Chondrocyte (in vitro differentiated cells): ENCODE data around the gene PRSS36. TPM values are rescaled to one million over a fixed set of nuclear protein-coding genes. Genes with fewer than 3 reads are reported as not detected.
A peak's percentile ranks its signal among the peaks of the same experiment; 100 is the strongest.
"Not testable (repeated sequence)": the region's sequence is repeated elsewhere in the genome, so short reads cannot be mapped to it uniquely, and the experiment has no call there.

Source experiments
- DNase-seq: peaks from one replicate; pipeline ENCODE4 v3.0.0; 2021; ENCODE audit warnings: mixed read lengths, low spot score
- H3K27ac Mint-ChIP-seq: one replicate; pipeline ENCODE4 v1.8.0; 2021; ENCODE audit warnings: mild to moderate bottlenecking, moderate library complexity, mixed read lengths; ENCODE audit not compliant: unreplicated experiment
- H3K27me3 Mint-ChIP-seq: 2 replicates; pipeline ENCODE4 v1.8.0; 2021; ENCODE audit warnings: low read depth, mixed read lengths
- H3K36me3 Mint-ChIP-seq: 2 replicates; pipeline ENCODE4 v1.8.0; 2021; ENCODE audit warnings: low read depth, mixed read lengths
- H3K4me1 Mint-ChIP-seq: 2 replicates; pipeline ENCODE4 v1.8.0; 2021; ENCODE audit warnings: low read depth, mild to moderate bottlenecking, mixed read lengths
- H3K4me3 Mint-ChIP-seq: one replicate; pipeline ENCODE4 v1.8.0; 2021; ENCODE audit warnings: mild to moderate bottlenecking, moderate library complexity, mixed read lengths; ENCODE audit not compliant: unreplicated experiment
- H3K9me3 Mint-ChIP-seq: 2 replicates; pipeline ENCODE4 v1.8.0; 2021; ENCODE audit warnings: low read depth, mixed read lengths
- total RNA-seq: library from RNA; stranded (reverse); gene quantifications from 3 replicates; pipeline ENCODE4 v1.2.1, GENCODE V29; 2021
- TF ChIP-seq, protein P1 (sequence below): fragments of 200-600 bp; sonication (generic); IDR thresholded peaks from 2 replicates; pipeline ENCODE4 v1.5.0; 2021; ENCODE audit warnings: antibody characterized with exemption, mild to moderate bottlenecking, moderate library complexity

PRSS36 gene
- total RNA-seq, 1 donor from 2014 or later = 0.35 TPM

DNA sequence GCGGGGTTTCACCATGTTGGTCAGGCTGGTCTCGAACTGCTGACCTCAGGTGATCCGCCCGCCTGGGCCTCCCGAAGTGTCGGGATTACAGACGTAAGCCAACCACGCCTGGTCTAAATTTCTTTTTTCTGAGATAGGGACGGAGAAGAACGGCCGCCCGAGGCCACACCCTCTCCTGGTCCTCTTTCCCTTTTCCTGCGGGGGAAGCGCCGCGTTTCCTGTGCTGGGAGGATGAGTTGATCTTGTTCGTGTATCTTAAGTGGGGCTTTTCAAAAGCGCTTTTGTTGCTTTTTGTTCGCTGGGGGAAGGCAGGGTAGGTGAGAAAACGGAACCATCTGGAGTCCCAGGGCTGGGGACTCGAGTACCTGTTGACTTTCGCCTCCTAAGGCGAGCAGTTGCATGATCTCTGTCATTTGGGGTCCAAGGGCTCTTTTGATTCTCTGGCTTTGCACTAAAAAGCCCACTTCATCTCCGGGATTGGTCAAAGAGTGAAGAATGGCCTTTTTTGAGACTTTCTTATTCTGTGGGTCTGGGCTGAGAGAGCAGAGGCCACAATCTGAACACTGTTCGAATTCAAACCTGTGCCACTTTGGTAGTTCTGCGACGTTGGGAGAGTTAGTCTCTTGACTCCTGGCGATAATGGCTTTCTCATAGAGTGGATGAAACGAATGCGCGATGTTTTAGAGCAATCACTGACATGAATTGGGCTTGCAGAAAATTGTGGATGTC lies 31.4 kb upstream of the PRSS36 start:
- Mint-ChIP-seq H3K27me3 (no peaks in the 10 kb centered on the region), H3K4me1 (peaks cover 51% of the 10 kb centered on the region), H3K4me3 (peak overlapping the region; percentile 96), H3K36me3 (peaks cover 36% of the 10 kb centered on the region), H3K27ac (peak overlapping the region; percentile 100), H3K9me3 (no peaks in the 10 kb centered on the region)
- TF ChIP-seq, protein P1, sequence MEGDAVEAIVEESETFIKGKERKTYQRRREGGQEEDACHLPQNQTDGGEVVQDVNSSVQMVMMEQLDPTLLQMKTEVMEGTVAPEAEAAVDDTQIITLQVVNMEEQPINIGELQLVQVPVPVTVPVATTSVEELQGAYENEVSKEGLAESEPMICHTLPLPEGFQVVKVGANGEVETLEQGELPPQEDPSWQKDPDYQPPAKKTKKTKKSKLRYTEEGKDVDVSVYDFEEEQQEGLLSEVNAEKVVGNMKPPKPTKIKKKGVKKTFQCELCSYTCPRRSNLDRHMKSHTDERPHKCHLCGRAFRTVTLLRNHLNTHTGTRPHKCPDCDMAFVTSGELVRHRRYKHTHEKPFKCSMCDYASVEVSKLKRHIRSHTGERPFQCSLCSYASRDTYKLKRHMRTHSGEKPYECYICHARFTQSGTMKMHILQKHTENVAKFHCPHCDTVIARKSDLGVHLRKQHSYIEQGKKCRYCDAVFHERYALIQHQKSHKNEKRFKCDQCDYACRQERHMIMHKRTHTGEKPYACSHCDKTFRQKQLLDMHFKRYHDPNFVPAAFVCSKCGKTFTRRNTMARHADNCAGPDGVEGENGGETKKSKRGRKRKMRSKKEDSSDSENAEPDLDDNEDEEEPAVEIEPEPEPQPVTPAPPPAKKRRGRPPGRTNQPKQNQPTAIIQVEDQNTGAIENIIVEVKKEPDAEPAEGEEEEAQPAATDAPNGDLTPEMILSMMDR = no peak
- peak; percentile 64 for DNase-seq

DNA sequence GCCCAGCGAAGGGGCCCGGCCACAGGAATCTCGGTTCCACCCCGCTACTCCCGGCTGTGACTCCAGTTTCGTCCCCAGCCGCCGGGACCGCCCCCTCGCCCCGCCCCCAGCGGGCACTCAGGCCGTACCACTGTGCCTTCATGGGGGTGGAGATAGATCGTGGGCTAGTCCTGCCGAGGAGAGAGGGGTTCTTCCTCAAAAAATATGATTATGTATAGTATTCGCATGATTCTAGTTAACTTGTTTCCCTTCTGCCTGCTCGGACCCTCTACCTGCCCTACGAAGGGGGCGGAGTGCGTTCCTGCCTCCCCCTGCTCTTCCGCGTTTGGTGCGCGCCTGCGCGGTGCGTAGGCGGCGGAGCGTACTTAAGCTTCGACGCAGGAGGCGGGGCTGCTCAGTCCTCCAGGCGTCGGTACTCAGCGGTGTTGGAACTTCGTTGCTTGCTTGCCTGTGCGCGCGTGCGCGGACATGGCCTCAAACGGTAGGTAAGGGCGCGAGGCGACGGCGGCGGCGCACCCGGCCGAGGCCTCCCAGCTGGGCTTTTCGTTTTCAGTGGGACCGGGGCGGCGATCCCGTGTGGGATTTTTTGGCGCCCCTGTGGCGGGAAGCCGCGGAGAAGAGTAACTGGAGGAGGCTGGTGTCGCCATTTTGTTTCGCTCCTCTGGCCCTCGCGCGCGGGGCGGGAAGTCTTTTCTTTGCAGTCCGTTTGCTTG lies 30.0 kb upstream of the PRSS36 start, which contains the start of gene FUS:
FUS (plus strand) TSS at position 393 of the 713 bp plus-strand sequence; CDS start at position 469, 76 bp downstream.
- Mint-ChIP-seq H3K36me3 (peaks cover 25% of the 10 kb centered on the region), H3K27me3 (no peaks in the 10 kb centered on the region), H3K4me1 (peaks cover 42% of the 10 kb centered on the region), H3K4me3 (peak within 1 kb of the TSS; percentile 96), H3K27ac (peak within 1 kb of the TSS; percentile 100), H3K9me3 (no peaks in the 10 kb centered on the region)
- DNase-seq = peak; percentile 95
- TF ChIP-seq, protein P1 = no peak

DNA sequence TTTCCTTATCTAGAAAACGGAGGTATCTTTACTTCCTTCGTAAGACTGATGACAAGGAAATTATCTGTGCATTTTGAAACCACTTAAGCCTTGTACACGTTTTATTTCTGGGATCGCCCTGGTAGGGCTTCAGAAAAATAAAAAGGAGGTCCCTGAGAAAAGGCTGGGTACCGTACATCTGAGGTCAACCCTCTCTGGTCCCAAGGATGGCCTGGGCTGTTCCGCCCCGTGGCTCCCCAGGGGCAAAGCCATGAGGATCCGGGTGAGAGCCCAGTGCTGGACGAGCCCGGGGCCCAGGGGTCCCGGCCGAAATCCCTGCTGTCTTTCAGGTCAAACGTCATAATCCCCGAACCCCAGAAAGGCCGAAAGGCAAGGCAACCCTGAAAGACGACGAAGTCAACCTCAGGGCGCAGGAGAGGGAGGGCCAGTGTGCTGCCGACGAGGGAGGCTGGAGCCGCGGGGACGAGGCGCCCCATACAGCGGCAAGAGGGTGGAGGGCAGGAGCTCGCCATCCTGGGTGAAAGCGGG lies 29.4 kb upstream of the PRSS36 start:
- Mint-ChIP-seq H3K27me3 (no peaks in the 10 kb centered on the region), H3K4me1 (peaks cover 38% of the 10 kb centered on the region), H3K36me3 (peaks cover 21% of the 10 kb centered on the region), H3K4me3 (peak overlapping the region; percentile 96), H3K9me3 (no peaks in the 10 kb centered on the region), H3K27ac (peak overlapping the region; percentile 100)
- DNase-seq = no peak
- TF ChIP-seq, protein P1 = no peak

DNA sequence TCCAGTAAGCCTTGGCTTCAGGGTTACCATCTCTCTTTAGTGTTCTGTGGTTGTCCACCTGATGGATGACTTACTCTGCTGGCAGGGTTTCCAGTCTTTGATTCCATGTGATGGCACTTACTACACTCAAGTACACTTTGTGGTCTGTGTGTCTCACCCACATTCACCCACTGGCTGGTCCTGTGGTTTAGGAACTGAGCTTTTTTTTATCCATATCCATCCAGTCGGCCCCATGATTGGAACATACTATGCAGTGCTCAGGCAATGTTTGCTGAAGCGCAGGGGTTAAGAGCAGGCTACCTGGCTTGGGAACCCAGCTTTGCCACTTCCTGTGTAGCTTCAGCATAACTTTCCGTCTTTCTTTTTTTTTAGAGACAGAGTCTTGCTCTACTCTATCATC lies 27.3 kb upstream of the PRSS36 start:
- H3K9me3 Mint-ChIP-seq = no peaks in the 10 kb centered on the region
- H3K4me1 Mint-ChIP-seq = peaks cover 18% of the 10 kb centered on the region
- H3K36me3 Mint-ChIP-seq = peaks cover 5% of the 10 kb centered on the region
- DNase-seq = no peak
- H3K27me3 Mint-ChIP-seq = no peaks in the 10 kb centered on the region
- H3K27ac Mint-ChIP-seq = no peak overlapping the region
- no peak overlapping the region for H3K4me3 Mint-ChIP-seq
- TF ChIP-seq, protein P1 = no peak

DNA sequence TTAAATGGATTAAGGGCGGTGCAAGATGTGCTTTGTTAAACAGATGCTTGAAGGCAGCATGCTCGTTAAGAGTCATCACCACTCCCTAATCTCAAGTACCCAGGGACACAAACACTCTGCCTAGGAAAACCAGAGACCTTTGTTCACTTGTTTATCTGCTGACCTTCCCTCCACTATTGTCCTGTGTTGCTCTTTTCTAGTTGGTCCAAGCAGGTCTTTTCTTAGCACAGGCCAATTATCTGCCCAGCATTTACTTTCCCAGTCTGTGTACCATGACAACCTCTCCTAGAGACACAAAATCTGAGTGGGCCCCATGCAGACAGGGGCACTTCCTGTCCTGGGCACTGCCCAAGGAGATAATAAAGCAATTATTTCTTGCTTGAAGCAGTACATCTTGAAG lies 20.2 kb upstream of the PRSS36 start:
- H3K4me1 Mint-ChIP-seq, DNase-seq, H3K27ac Mint-ChIP-seq, H3K27me3 Mint-ChIP-seq, H3K9me3 Mint-ChIP-seq, H3K36me3 Mint-ChIP-seq, H3K4me3 Mint-ChIP-seq: not testable (repeated sequence)
